Measurements from ENCODE around the gene DCDC2C. TPM values are rescaled to one million over a fixed set of nuclear protein-coding genes. Genes with fewer than 3 reads are reported as not detected.

The DCDC2C gene
- total and polyA plus RNA-seq, 8 donors, result not detected

DNA sequence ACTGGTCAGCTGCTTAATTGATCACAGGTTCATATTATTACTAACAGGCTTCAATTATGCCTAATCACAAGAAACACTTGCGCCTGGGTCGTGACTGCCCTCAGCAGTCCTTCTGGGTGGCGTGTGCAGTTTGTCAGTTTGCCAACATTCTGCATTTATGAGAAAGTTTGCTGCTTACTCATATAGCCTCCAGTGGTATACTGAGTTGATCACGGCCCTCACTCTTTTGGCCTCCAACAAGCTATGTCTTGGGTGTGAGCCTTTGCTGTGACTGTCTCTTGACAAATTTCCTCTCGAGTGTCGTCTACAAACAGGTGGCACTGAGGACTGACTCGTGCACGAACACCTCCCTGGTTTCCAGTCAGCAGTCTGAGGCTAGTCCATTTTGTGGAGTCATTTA, 27.3 kb downstream of the DCDC2C start:
- H3K9me3 ChIP-seq, result no peaks in the 10 kb centered on the region
- TF ChIP-seq, protein P1, sequence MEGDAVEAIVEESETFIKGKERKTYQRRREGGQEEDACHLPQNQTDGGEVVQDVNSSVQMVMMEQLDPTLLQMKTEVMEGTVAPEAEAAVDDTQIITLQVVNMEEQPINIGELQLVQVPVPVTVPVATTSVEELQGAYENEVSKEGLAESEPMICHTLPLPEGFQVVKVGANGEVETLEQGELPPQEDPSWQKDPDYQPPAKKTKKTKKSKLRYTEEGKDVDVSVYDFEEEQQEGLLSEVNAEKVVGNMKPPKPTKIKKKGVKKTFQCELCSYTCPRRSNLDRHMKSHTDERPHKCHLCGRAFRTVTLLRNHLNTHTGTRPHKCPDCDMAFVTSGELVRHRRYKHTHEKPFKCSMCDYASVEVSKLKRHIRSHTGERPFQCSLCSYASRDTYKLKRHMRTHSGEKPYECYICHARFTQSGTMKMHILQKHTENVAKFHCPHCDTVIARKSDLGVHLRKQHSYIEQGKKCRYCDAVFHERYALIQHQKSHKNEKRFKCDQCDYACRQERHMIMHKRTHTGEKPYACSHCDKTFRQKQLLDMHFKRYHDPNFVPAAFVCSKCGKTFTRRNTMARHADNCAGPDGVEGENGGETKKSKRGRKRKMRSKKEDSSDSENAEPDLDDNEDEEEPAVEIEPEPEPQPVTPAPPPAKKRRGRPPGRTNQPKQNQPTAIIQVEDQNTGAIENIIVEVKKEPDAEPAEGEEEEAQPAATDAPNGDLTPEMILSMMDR (IDR thresholded peaks at IDR 0.05), result no peak
- peaks cover 0 to 5% of the 10 kb centered on the region in 2 donors for H3K4me1 ChIP-seq
- no peak overlapping the region for H3K27ac ChIP-seq
- peaks cover 0 to 18% of the 10 kb centered on the region in 2 donors for H3K27me3 ChIP-seq
- ATAC-seq, result no peak
- H3K36me3 ChIP-seq, result no peaks in the 10 kb centered on the region
- no peak overlapping the region for H3K4me3 ChIP-seq
- intact Hi-C loops (cut with DNase I), result no loop called here
- no peak for DNase-seq

DNA sequence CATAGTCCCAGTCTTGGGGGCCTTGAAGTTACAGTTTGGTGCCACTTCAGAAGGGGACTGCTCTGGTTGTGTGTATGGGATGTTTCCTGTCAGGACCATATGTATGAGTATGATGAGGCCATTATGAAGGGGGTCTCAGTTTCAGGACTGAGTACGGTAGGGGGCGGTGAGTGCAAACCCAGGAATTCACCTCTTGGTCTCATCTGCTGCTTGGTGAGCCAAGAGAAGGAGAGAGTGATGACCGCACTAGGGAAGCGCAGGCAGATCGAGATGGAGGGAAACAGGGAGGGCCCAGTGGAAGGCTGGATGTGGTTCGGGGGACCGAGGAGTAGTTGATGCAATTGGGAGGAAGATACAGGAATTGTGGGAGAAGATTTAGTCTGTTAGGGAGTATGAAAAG, 28.5 kb downstream of the DCDC2C start:
- Histone ChIP-seq H3K4me3 (no peak overlapping the region), H3K9me3 (no peaks in the 10 kb centered on the region), H3K27me3 (peaks cover 0 to 12% of the 10 kb centered on the region in 2 donors), H3K4me1 (peaks cover 0 to 5% of the 10 kb centered on the region in 2 donors), H3K27ac (no peak overlapping the region), H3K36me3 (no peaks in the 10 kb centered on the region)
- TF ChIP-seq, protein P1 (IDR thresholded peaks at IDR 0.05), result no peak
- DNase-seq (no peak), ATAC-seq (no peak)
- intact Hi-C loops (cut with DNase I), result no loop called here

DNA sequence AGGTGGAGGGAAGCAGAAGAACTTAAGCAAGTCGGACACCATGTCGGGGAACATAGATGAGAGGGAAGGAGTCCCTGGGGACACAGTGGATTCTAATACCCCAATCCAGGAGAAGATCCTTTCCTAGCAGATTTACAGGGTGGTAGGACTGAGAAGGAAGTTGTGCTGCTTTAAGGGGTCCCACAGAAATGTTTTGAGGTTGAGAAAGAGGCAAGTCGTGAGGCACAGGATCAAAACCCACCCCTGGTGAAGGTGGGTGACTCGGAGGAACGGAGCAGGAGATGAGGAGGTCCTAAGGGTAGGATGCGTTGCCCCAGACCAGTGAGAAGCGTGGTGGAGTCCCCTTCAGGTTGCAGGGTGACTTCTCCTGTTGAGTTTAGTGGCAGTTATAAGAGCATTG, 32.7 kb downstream of the DCDC2C start:
- Histone ChIP-seq H3K9me3 (no peaks in the 10 kb centered on the region), H3K27ac (no peak overlapping the region), H3K27me3 (no peaks in the 10 kb centered on the region), H3K4me1 (no peaks in the 10 kb centered on the region), H3K36me3 (no peaks in the 10 kb centered on the region), H3K4me3 (no peak overlapping the region)
- DNase-seq (no peak), ATAC-seq (no peak)
- intact Hi-C loops (cut with DNase I), result no loop called here
- TF ChIP-seq, protein P1 (IDR thresholded peaks at IDR 0.05), result no peak

DNA sequence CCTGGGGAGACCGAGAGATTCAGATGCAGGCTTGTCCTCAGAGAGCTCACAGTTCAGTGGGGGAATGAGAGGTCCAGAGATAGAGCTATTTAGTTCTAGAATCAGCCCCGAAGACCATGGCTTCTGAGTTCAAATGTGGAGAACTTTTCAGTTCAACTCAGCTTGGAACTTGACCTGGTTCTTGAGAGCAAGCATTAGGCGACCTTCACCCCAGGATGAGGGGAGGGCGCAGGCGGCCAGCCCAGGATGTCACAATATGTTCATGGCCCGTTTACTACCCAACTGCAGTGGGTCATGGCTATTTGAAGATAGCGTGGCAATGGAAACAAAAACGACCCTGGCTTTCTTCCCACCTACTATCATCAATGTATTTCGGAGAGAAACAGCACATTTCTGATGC, 33.8 kb downstream of the DCDC2C start:
- Histone ChIP-seq H3K27ac (no peak overlapping the region), H3K4me1 (no peaks in the 10 kb centered on the region), H3K9me3 (no peaks in the 10 kb centered on the region), H3K36me3 (no peaks in the 10 kb centered on the region), H3K4me3 (no peak overlapping the region), H3K27me3 (no peaks in the 10 kb centered on the region)
- ATAC-seq (no peak), DNase-seq (no peak)
- TF ChIP-seq, protein P1 (IDR thresholded peaks at IDR 0.05), result no peak
- intact Hi-C loops (cut with DNase I), result no loop called here

DNA sequence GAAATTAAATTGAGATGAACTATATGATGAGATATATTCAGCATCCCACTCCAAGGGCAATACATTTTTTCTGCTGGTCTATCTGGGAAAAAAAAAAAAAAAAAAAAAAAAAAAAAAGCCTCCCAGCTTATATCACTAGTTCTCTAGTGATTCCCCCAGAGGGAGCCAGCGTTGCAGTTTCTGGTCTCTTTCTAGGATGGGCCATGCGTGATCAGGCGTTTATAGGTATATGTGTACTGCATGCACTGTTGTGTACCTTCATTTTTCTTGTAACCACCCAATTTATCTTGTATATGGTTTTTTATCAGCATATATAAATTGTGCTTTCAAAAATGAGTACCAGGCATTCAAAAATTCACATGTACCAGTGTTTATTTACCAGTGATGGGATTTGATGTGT, 35.1 kb downstream of the DCDC2C start:
- no peaks in the 10 kb centered on the region for H3K36me3 ChIP-seq
- H3K4me3 ChIP-seq, result no peak overlapping the region
- TF ChIP-seq, protein P1 (IDR thresholded peaks at IDR 0.05), result no peak
- H3K4me1 ChIP-seq, result no peaks in the 10 kb centered on the region
- DNase-seq, result no peak
- no peak overlapping the region for H3K27ac ChIP-seq
- no peak for ATAC-seq
- H3K27me3 ChIP-seq, result no peaks in the 10 kb centered on the region
- H3K9me3 ChIP-seq, result no peaks in the 10 kb centered on the region
- intact Hi-C loops (cut with DNase I), result no loop called here

All from left lung (tissue), 10 donors.